ENCODE data around the gene TRIM71.

- TF ChIP-seq, protein P1, sequence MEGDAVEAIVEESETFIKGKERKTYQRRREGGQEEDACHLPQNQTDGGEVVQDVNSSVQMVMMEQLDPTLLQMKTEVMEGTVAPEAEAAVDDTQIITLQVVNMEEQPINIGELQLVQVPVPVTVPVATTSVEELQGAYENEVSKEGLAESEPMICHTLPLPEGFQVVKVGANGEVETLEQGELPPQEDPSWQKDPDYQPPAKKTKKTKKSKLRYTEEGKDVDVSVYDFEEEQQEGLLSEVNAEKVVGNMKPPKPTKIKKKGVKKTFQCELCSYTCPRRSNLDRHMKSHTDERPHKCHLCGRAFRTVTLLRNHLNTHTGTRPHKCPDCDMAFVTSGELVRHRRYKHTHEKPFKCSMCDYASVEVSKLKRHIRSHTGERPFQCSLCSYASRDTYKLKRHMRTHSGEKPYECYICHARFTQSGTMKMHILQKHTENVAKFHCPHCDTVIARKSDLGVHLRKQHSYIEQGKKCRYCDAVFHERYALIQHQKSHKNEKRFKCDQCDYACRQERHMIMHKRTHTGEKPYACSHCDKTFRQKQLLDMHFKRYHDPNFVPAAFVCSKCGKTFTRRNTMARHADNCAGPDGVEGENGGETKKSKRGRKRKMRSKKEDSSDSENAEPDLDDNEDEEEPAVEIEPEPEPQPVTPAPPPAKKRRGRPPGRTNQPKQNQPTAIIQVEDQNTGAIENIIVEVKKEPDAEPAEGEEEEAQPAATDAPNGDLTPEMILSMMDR (IDR thresholded peaks at IDR 0.05; ENCODE audit: insufficient read depth, low read length), result no peak
- TF ChIP-seq, protein P2, sequence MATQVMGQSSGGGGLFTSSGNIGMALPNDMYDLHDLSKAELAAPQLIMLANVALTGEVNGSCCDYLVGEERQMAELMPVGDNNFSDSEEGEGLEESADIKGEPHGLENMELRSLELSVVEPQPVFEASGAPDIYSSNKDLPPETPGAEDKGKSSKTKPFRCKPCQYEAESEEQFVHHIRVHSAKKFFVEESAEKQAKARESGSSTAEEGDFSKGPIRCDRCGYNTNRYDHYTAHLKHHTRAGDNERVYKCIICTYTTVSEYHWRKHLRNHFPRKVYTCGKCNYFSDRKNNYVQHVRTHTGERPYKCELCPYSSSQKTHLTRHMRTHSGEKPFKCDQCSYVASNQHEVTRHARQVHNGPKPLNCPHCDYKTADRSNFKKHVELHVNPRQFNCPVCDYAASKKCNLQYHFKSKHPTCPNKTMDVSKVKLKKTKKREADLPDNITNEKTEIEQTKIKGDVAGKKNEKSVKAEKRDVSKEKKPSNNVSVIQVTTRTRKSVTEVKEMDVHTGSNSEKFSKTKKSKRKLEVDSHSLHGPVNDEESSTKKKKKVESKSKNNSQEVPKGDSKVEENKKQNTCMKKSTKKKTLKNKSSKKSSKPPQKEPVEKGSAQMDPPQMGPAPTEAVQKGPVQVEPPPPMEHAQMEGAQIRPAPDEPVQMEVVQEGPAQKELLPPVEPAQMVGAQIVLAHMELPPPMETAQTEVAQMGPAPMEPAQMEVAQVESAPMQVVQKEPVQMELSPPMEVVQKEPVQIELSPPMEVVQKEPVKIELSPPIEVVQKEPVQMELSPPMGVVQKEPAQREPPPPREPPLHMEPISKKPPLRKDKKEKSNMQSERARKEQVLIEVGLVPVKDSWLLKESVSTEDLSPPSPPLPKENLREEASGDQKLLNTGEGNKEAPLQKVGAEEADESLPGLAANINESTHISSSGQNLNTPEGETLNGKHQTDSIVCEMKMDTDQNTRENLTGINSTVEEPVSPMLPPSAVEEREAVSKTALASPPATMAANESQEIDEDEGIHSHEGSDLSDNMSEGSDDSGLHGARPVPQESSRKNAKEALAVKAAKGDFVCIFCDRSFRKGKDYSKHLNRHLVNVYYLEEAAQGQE (IDR thresholded peaks at IDR 0.05; ENCODE audit: insufficient replicate concordance, low read depth), result no peak
Observed at GRCh38 chr3:32862936-32863487, 45.2 kb downstream of the TRIM71 start.

Data from HL-60 (cell line).